K562 (cell line): ENCODE data around the gene RXFP3. TPM values are rescaled to one million over a fixed set of nuclear protein-coding genes. Genes with fewer than 3 reads are reported as not detected.
A peak's percentile ranks its signal among the peaks of the same experiment; 100 is the strongest.

Experiments used
- C11orf30 ChIP-seq: fragments of 450-650 bp; IDR thresholded peaks from 2 replicates; pipeline ENCODE4 v1.6.1; 2016; ENCODE audit warnings: low read depth, mild to moderate bottlenecking
- HOXB6 ChIP-seq: fragments of 250-450 bp; sonication (Bioruptor Pico); IDR thresholded peaks from 2 replicates; pipeline ENCODE4 v1.5.1; 2022; ENCODE audit warnings: mild to moderate bottlenecking, borderline replicate concordance
- MAFG ChIP-seq: fragments of 450-650 bp; conservative IDR thresholded peaks from 2 replicates; pipeline ENCODE4 v1.6.1; 2016; ENCODE audit warnings: missing genetic modification characterization, missing compliant biosample characterization
- RFX5 ChIP-seq: IDR thresholded peaks from 2 replicates; pipeline ENCODE4 v1.6.1; 2011; ENCODE audit warnings: low read depth, mild to moderate bottlenecking, improper control_type of control experiment, low read length
- RFX7 ChIP-seq: fragments of 250-450 bp; sonication (Bioruptor Pico); IDR thresholded peaks from 2 replicates; pipeline ENCODE4 v1.5.1; 2021; ENCODE audit warnings: mild to moderate bottlenecking
- SIRT6 ChIP-seq: IDR thresholded peaks from one replicate; pipeline ENCODE4 v1.6.1; 2012; ENCODE audit warnings: low read depth, mild to moderate bottlenecking, control low read depth, inconsistent platforms, low read length, moderate library complexity
- YBX1 ChIP-seq: fragments of 450-650 bp; IDR thresholded peaks from 2 replicates; pipeline ENCODE4 v1.7.1; 2016; ENCODE audit warnings: mild to moderate bottlenecking
- ZNF140 ChIP-seq: fragments of 250-450 bp; sonication (Bioruptor Pico); IDR thresholded peaks from 2 replicates; pipeline ENCODE4 v1.8.0; 2021; ENCODE audit warnings: moderate library complexity, mild to moderate bottlenecking, inconsistent platforms
- ZNF184 ChIP-seq: sonication (generic); formaldehyde crosslinking; IDR thresholded peaks from 2 replicates; pipeline ENCODE4 v1.5.0; 2020; ENCODE audit warnings: missing genetic modification reagents
- ZNF3 ChIP-seq: fragments of 250-450 bp; sonication (Bioruptor Pico); IDR thresholded peaks from 2 replicates; pipeline ENCODE4 v1.5.0; 2021; ENCODE audit warnings: mild to moderate bottlenecking, moderate library complexity
- ZNF436 ChIP-seq: fragments of 250-450, 450-650 bp; sonication (Bioruptor Pico); formaldehyde crosslinking; IDR thresholded peaks from 2 replicates; pipeline ENCODE4 v1.7.0; 2020; ENCODE audit warnings: mild to moderate bottlenecking
- ZNF77 ChIP-seq: fragments of 250-450 bp; sonication (Bioruptor Pico); IDR thresholded peaks from 2 replicates; pipeline ENCODE4 v1.5.0; 2020
- polyA plus RNA-seq, 8 experiments: library from polyadenylated mRNA; depleted of rRNA in 4 of 8; stranded (reverse) in 5 of 8; unstranded in 3 of 8; fragments of >200 nt; fragmentation: Nextera tagmentation in 2 of 8; fragmentation: Illumina TruSeq in 1 of 8; extraction: Ambion mirVana in 2 of 8; extraction: Trizol in 1 of 8; gene quantifications; 2 replicates each; pipeline versions ENCODE4 v1.2.1 to v1.2.3, GENCODE V29; 2011 to 2014; ENCODE audit warnings: inconsistent platforms in 1 of 8, missing spikeins in 1 of 8
- total RNA-seq, 7 experiments: library from RNA; depleted of rRNA in 6 of 7; stranded (reverse); fragments of >200 nt in 6 of 7; fragmentation: Illumina TruSeq in 2 of 7; extraction: Trizol in 2 of 7; gene quantifications; 2 replicates each; pipeline versions ENCODE4 v1.2.1 to v1.2.3, GENCODE V29; 2011 to 2021; ENCODE audit warnings: low replicate concordance in 1 of 7
- TF ChIP-seq, protein P1 (sequence below): fragments of 450-650 bp; IDR thresholded peaks from 2 replicates; pipeline ENCODE4 v1.6.1; 2016; ENCODE audit warnings: mild to moderate bottlenecking
- TF ChIP-seq, protein P2 (sequence below): fragments of 250-450 bp; sonication (Bioruptor Pico); IDR thresholded peaks from 2 replicates; pipeline ENCODE4 v1.4.0; 2020; ENCODE audit warnings: mild to moderate bottlenecking, moderate library complexity, borderline replicate concordance
- TF ChIP-seq, protein P3 (sequence below): fragments of 450-650 bp; IDR thresholded peaks from 2 replicates; pipeline ENCODE4 v1.7.0; 2016; ENCODE audit warnings: borderline replicate concordance

The RXFP3 gene
- total and polyA plus RNA-seq, 9 of the 15 experiments (the other 6 are each of a cell fraction or from before 2014, with no cell fraction given) = not detected

DNA sequence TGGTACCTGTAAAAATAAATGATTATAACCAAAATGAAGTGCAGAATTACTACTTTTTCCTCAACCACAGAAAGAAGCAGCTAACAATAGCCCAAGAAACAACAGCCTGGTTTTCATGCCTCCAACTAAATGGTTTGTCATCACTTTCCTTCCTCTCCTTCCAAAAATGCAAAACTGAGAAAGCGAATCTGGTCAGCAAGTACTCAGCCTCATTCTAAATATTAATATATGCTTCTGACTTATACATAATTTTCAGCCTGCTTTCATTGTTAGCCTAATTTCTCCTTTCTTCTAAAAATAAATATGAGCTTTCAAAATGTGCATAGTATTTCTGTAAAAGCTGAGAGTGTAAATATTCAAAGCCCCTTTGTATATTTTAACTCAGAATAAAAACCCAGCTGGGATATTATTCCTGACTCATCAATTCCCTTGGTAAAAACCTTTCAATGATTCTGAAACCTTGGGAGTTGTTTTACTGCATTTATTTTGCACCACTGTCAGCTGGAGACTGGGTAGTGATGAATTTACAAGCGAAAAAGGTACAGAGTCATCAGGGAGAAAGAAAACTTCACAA is 21.5 kb downstream of the RXFP3 start (continued):
- TF ChIP-seq ZNF140 = no peak
- peak; percentile 60 for TF ChIP-seq MAFG (tag)
- no peak for TF ChIP-seq ZNF436 (CRISPR knock-in tag)
- TF ChIP-seq HOXB6 (CRISPR knock-in tag) = no peak
- TF ChIP-seq C11orf30 = peak; percentile 40; the same call in 1 of the 2 replicates
- TF ChIP-seq ZNF77 = no peak
- TF ChIP-seq SIRT6 = no peak
- TF ChIP-seq, protein P1, sequence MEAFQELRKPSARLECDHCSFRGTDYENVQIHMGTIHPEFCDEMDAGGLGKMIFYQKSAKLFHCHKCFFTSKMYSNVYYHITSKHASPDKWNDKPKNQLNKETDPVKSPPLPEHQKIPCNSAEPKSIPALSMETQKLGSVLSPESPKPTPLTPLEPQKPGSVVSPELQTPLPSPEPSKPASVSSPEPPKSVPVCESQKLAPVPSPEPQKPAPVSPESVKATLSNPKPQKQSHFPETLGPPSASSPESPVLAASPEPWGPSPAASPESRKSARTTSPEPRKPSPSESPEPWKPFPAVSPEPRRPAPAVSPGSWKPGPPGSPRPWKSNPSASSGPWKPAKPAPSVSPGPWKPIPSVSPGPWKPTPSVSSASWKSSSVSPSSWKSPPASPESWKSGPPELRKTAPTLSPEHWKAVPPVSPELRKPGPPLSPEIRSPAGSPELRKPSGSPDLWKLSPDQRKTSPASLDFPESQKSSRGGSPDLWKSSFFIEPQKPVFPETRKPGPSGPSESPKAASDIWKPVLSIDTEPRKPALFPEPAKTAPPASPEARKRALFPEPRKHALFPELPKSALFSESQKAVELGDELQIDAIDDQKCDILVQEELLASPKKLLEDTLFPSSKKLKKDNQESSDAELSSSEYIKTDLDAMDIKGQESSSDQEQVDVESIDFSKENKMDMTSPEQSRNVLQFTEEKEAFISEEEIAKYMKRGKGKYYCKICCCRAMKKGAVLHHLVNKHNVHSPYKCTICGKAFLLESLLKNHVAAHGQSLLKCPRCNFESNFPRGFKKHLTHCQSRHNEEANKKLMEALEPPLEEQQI = no peak
- no peak for TF ChIP-seq ZNF3 (CRISPR knock-in tag)
- no peak for TF ChIP-seq YBX1
- TF ChIP-seq ZNF184 (CRISPR knock-in tag) = no peak
- TF ChIP-seq, protein P2, sequence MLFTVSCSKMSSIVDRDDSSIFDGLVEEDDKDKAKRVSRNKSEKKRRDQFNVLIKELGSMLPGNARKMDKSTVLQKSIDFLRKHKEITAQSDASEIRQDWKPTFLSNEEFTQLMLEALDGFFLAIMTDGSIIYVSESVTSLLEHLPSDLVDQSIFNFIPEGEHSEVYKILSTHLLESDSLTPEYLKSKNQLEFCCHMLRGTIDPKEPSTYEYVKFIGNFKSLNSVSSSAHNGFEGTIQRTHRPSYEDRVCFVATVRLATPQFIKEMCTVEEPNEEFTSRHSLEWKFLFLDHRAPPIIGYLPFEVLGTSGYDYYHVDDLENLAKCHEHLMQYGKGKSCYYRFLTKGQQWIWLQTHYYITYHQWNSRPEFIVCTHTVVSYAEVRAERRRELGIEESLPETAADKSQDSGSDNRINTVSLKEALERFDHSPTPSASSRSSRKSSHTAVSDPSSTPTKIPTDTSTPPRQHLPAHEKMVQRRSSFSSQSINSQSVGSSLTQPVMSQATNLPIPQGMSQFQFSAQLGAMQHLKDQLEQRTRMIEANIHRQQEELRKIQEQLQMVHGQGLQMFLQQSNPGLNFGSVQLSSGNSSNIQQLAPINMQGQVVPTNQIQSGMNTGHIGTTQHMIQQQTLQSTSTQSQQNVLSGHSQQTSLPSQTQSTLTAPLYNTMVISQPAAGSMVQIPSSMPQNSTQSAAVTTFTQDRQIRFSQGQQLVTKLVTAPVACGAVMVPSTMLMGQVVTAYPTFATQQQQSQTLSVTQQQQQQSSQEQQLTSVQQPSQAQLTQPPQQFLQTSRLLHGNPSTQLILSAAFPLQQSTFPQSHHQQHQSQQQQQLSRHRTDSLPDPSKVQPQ (CRISPR knock-in tag) = no peak
- TF ChIP-seq RFX7 (CRISPR knock-in tag) = no peak
- TF ChIP-seq, protein P3, sequence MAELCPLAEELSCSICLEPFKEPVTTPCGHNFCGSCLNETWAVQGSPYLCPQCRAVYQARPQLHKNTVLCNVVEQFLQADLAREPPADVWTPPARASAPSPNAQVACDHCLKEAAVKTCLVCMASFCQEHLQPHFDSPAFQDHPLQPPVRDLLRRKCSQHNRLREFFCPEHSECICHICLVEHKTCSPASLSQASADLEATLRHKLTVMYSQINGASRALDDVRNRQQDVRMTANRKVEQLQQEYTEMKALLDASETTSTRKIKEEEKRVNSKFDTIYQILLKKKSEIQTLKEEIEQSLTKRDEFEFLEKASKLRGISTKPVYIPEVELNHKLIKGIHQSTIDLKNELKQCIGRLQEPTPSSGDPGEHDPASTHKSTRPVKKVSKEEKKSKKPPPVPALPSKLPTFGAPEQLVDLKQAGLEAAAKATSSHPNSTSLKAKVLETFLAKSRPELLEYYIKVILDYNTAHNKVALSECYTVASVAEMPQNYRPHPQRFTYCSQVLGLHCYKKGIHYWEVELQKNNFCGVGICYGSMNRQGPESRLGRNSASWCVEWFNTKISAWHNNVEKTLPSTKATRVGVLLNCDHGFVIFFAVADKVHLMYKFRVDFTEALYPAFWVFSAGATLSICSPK = no peak
- no peak for TF ChIP-seq RFX5
